Adrenal gland (tissue), 12 donors: ENCODE measurements around the gene TARS3. TPM values are rescaled to one million over a fixed set of nuclear protein-coding genes. Genes with fewer than 3 reads are reported as not detected.
A peak's percentile ranks its signal among the peaks of the same experiment; 100 is the strongest.

Source experiments
- DNase-seq, 7 donors: peaks; one replicate each; pipeline ENCODE4 v3.0.0-alpha.2; 2019 to 2020
- H3K27ac ChIP-seq, 5 donors: fragments of 200-600 bp; sonication (generic) in 4 of 5; 1 replicate in 3 of 5; 2 replicates in 2 of 5; pipeline versions ENCODE4 v1.5.1 to v1.8.0; 2016 to 2020; ENCODE audit warnings: mild to moderate bottlenecking in 1 of 5
- H3K27me3 ChIP-seq: fragments of 200-600 bp; 2 replicates; pipeline ENCODE4 v1.8.0; 2021
- H3K36me3 ChIP-seq, 2 donors: fragments of 200-600 bp; replicated peaks in 1 of 2; 1 replicate in 1 of 2; 2 replicates in 1 of 2; pipeline versions ENCODE4 v1.5.1 to v1.8.0; 2018 to 2022
- H3K4me1 ChIP-seq, 2 donors: fragments of 200-600 bp; replicated peaks in 1 of 2; 1 replicate in 1 of 2; 2 replicates in 1 of 2; pipeline versions ENCODE4 v1.5.1 to v1.8.0; 2018 to 2021
- H3K4me3 ChIP-seq, 4 donors: fragments of 200-600 bp; sonication (generic) in 3 of 4; one replicate each; pipeline ENCODE4 v1.5.1; 2016 to 2018
- H3K9me3 ChIP-seq, 3 donors: fragments of 200-600 bp; sonication (generic) in 1 of 3; replicated peaks in 1 of 3; 1 replicate in 2 of 3; 2 replicates in 1 of 3; pipeline versions ENCODE4 v1.5.1 to v1.8.0; 2016 to 2021
- POLR2A ChIP-seq, 2 donors: fragments of 450-650 bp; IDR thresholded peaks; one replicate each; pipeline ENCODE4 v1.6.1; 2017; ENCODE audit warnings: antibody characterized with exemption in 2 of 2, mild to moderate bottlenecking in 2 of 2, moderate library complexity in 1 of 2
- WGBS, 4 donors: extraction: QIAGEN DNeasy Blood & Tissue Kit in 2 of 4; methylation state at CpG; one replicate each; pipeline versions ENCODE4 v1.1.5 to v1.1.7; 2013 to 2017; 5-methylcytosine and 5-hydroxymethylcytosine counted together
- intact Hi-C, 2 donors: fragments of 100-400 bp; cut with DNase I; formaldehyde crosslinking; loops; one replicate each; pipeline versions ENCODE4 v1.14.1 to v1.15.0; 2022 to 2023
- polyA plus RNA-seq, 3 donors: library from polyadenylated mRNA; stranded (reverse); fragments of 200-250 nt in 2 of 3; fragments of 350-450 nt in 1 of 3; fragmentation: Illumina TruSeq in 1 of 3; extraction: RNeasy Lipid Tissue Mini Kit (QIAGEN cat#74804) in 1 of 3; gene quantifications; one replicate each; pipeline ENCODE4 v1.2.3, GENCODE V29; 2013 to 2014
- total RNA-seq, 9 donors: library from RNA; depleted of rRNA in 4 of 9; stranded (reverse); fragments of >200 nt in 4 of 9; fragments of 120-200 nt in 1 of 9; fragmentation: NEBNext Ultra II Directional in 1 of 9; extraction: Animal tissue kit (Norgen Biotek cat#: 25700) in 1 of 9; gene quantifications; one replicate each; pipeline versions ENCODE4 v1.1.0 to v1.2.4, GENCODE V29; 2013 to 2023
- TF ChIP-seq, protein P1 (sequence below), 6 experiments: fragments of 450-650 bp in 4 of 6; fragments of 200-600 bp in 2 of 6; sonication (generic) in 1 of 6; IDR thresholded peaks; 1 replicate in 5 of 6; 2 replicates in 1 of 6; pipeline versions ENCODE4 v1.5.1 to v1.8.0; 2016 to 2021; ENCODE audit warnings: antibody characterized with exemption in 6 of 6, mild to moderate bottlenecking in 2 of 6, moderate library complexity in 1 of 6
- donor health status: healthy with polysubstance abuse.
- donor health status: Bipolar disorder and iron deficiency.
- donor health status: DM: yes; HTN: yes; CAD: no.
- donor health status: DM: no; HTN: no; CAD: no.
- donor health status: DM: no; HTN: no; CAD: no.
- donor health status: DM: yes; HTN: yes; CAD: no.

Gene TARS3
- total and polyA plus RNA-seq, 12 donors, result 4.8 to 28.5 (median 14.1) TPM

DNA sequence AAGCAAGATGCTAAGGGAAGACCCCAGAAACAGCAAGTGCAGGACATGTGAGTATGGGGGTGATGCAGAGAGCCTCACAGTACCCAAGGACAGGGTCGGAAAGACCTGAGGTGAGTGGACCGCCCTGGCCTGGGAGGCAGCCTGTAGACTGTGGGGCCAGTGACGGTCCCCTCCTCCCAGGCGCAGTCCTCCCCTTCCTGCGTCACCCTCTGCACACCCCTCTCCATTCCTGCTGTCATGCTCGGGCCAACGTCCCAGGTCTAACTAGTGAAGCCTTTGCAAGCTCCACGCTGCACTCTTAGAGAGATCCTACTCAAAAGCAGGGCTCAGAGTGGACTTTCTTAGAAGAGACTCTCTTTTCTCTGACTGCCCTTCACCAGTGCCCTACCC, 113.7 kb downstream of the TARS3 start:
- H3K27ac ChIP-seq, result no peak overlapping the region
- H3K36me3 ChIP-seq, result no peaks in the 10 kb centered on the region
- peaks cover under 1 to 6% of the 10 kb centered on the region in 2 donors for H3K4me1 ChIP-seq
- no peak for DNase-seq
- WGBS, 4 donors, result 86 to 98% (median 93%) methylated on average over 4 to 8 of the region's 8 CpGs
- TF ChIP-seq, protein P1, sequence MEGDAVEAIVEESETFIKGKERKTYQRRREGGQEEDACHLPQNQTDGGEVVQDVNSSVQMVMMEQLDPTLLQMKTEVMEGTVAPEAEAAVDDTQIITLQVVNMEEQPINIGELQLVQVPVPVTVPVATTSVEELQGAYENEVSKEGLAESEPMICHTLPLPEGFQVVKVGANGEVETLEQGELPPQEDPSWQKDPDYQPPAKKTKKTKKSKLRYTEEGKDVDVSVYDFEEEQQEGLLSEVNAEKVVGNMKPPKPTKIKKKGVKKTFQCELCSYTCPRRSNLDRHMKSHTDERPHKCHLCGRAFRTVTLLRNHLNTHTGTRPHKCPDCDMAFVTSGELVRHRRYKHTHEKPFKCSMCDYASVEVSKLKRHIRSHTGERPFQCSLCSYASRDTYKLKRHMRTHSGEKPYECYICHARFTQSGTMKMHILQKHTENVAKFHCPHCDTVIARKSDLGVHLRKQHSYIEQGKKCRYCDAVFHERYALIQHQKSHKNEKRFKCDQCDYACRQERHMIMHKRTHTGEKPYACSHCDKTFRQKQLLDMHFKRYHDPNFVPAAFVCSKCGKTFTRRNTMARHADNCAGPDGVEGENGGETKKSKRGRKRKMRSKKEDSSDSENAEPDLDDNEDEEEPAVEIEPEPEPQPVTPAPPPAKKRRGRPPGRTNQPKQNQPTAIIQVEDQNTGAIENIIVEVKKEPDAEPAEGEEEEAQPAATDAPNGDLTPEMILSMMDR (IDR thresholded peaks at IDR 0.05), result no peak
- no peak for TF ChIP-seq POLR2A (IDR thresholded peaks at IDR 0.05)
- H3K9me3 ChIP-seq, result no peaks in the 10 kb centered on the region
- H3K4me3 ChIP-seq, result no peak overlapping the region
- H3K27me3 ChIP-seq, result no peaks in the 10 kb centered on the region
- intact Hi-C loops, result no loop called here

DNA sequence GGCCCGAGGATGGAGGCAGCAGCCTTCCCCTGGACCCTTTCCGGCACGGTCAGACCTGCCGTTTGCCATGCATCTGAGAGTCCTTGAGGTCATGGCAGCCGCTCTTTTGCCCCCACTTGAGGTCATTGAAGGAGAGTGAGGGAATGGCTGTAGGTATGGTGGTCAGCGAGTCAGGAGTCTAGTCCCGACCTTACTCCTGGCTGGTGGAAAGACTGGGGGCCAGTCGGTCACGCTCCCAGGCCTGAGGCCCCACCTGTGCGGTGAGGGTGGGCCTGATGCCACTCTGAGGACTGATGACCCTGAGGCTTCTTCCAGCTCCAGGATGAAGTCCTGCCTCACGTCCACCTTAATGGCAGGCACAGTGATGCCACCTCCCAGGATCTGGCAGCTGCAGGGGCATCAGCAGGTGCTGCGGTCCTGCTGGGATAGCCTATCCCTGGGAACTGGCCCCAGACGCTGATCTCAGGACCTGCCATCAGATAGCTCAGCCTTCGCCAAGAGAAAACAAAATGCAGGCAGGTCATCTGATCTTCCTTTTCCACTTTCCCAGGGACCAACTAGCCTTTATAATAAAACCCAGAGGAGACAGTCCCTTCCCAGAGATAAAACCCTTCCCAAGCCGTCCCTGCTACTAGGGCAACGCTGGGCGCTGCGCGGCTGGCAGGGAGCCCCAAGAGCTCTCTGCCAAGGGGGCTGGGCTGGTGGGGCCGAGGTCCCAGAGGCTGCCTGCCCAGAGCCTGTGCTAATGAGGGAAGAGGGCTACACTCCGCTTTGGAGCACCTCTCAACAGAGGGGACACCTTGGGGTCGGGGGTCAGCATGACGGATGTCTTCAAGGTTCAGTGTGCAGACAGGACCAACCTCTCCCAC, 114.3 kb downstream of the TARS3 start:
- no peaks in the 10 kb centered on the region for H3K9me3 ChIP-seq
- H3K4me3 ChIP-seq, result no peak overlapping the region
- H3K4me1 ChIP-seq, result no peaks in the 10 kb centered on the region
- TF ChIP-seq, protein P1 (IDR thresholded peaks at IDR 0.05), result no peak
- no peak for TF ChIP-seq POLR2A (IDR thresholded peaks at IDR 0.05)
- H3K27me3 ChIP-seq, result no peaks in the 10 kb centered on the region
- H3K27ac ChIP-seq, result no peak overlapping the region
- intact Hi-C loops, result no loop called here
- no peak for DNase-seq
- H3K36me3 ChIP-seq, result no peaks in the 10 kb centered on the region
- 79 to 88% (median 84%) methylated on average over 14 to 23 of the region's 23 CpGs for WGBS, 4 donors

DNA sequence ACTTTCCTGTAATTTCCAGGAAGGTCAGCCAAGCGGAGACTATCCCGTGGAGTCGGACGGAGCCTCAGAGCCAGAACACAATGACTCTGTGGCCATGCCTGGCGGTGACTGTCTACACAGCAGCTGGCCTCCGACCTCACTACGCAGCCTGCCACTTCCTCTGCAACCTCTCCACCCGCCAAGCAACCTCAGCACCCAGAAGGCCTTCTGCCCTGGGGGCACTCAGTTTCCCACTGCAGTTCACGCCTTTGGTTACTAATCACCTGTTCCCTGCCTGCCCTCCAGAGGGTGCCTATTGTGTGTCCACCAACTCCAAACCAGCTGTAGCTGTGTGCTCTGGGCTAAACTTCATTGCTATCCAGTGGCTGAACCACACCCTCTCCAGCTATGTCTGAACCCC, 116.1 kb downstream of the TARS3 start:
- no peaks in the 10 kb centered on the region for H3K36me3 ChIP-seq
- TF ChIP-seq POLR2A (IDR thresholded peaks at IDR 0.05), result no peak
- TF ChIP-seq, protein P1 (IDR thresholded peaks at IDR 0.05), result no peak
- H3K9me3 ChIP-seq, result no peaks in the 10 kb centered on the region
- no peaks in the 10 kb centered on the region for H3K27me3 ChIP-seq
- H3K4me3 ChIP-seq, result no peak overlapping the region
- intact Hi-C loops, result no loop called here
- 69 to 80% (median 75%) methylated on average over 9 of the region's 9 CpGs for WGBS, 4 donors
- no peak overlapping the region for H3K27ac ChIP-seq
- H3K4me1 ChIP-seq, result no peaks in the 10 kb centered on the region
- DNase-seq, result peak in 1 of 7 donors; percentile 14

DNA sequence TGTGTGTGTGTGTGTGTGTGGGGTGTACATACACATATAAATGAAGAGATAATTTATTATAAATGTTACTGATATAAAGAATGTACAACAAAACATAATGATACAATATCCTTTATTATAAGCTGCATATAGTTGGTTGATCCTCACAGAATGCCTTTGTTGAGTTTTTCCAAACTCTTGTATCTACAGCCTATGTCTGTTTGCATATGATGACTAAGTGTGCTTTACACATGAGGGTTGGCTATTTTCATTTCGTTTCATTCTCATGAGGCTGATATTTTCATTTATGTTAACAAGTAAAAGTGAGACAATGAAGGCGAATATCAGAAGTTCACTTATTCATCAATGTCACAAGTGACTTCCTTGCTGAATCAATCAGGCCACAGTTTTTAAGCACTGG, 117.2 kb downstream of the TARS3 start:
- WGBS, 4 donors, result 71 to 81% (median 79%) methylated on average over 2 of the region's 2 CpGs

More for the DNA sequence above, 117.2 kb downstream of the TARS3 start:
- Histone ChIP-seq H3K27me3 (peaks cover 7% of the 10 kb centered on the region), H3K36me3 (no peaks in the 10 kb centered on the region), H3K4me1 (no peaks in the 10 kb centered on the region), H3K4me3 (no peak overlapping the region), H3K9me3 (no peaks in the 10 kb centered on the region), H3K27ac (no peak overlapping the region)
- no peak for TF ChIP-seq POLR2A (IDR thresholded peaks at IDR 0.05)
- TF ChIP-seq, protein P1 (IDR thresholded peaks at IDR 0.05), result no peak
- intact Hi-C loops, result no loop called here
- no peak for DNase-seq
